Body of pancreas (tissue), 4 donors: Measurements from ENCODE around the gene VNN1.
"Not testable (repeated sequence)": the region's sequence is repeated elsewhere in the genome, so short reads cannot be mapped to it uniquely, and the experiment has no call there.

Experiments used
- CTCF ChIP-seq, 7 experiments: fragments of 450-650 bp in 4 of 7; fragments of 200-600 bp in 3 of 7; sonication (generic) in 3 of 7; IDR thresholded peaks; one replicate each; pipeline ENCODE4 v1.5.1; 2016 to 2019; ENCODE audit warnings: antibody characterized with exemption in 7 of 7
- POLR2A ChIP-seq, 3 donors: fragments of 450-650 bp; IDR thresholded peaks; one replicate each; pipeline ENCODE4 v1.6.1; 2016; ENCODE audit warnings: antibody characterized with exemption in 3 of 3, mild to moderate bottlenecking in 2 of 3

- TF ChIP-seq CTCF, POLR2A (IDR thresholded peaks at IDR 0.05): not testable (repeated sequence)
These were observed 78.6 kb downstream of the VNN1 start for GRCh38 chr6:132635288-132635687.
